PC-3 (cell line): ENCODE results near the gene RAP1B. TPM values are rescaled to one million over a fixed set of nuclear protein-coding genes. Genes with fewer than 3 reads are reported as not detected.

ENCODE experiments used
- ATAC-seq: fragments of 200-7000 bp; cut with Tn5 transposase; 2 replicates; pipeline ENCODE4 v1.9.1; 2020; ENCODE audit warnings: mild to moderate bottlenecking, moderate library complexity
- BruUV-seq: library from RNA; stranded (reverse); fragments of 400-500 nt; replicated peaks from 2 replicates; lab custom pipeline; 2021; lab: Mats Ljungman, UMichigan
- CTCF ChIA-PET: fragments of 300-600 bp; sonication (Branson Sonifier 250); formaldehyde crosslinking; loops from one replicate; lab custom pipeline; 2022; ENCODE audit warnings: antibody characterized with exemption; lab: Charles Lee
- POLR2A ChIA-PET: fragments of 300-600 bp; sonication (Branson Sonifier 250); formaldehyde crosslinking; loops from one replicate; lab custom pipeline; 2022; ENCODE audit warnings: antibody characterized with exemption; ENCODE audit not compliant: unreplicated experiment; lab: Charles Lee
- DNase-seq: peaks from one replicate; pipeline ENCODE4 v3.0.0-alpha.2; 2015
- H2AFZ ChIP-seq: fragments of 300-600 bp; sonication (generic); 2 replicates; pipeline ENCODE4 v1.6.0; 2016; ENCODE audit warnings: antibody characterized with exemption, low read length
- H3F3A ChIP-seq: fragments of 300-600 bp; sonication (generic); one replicate; pipeline ENCODE4 v1.6.0; 2017; ENCODE audit warnings: antibody characterized with exemption, low read length, control low read depth, mild to moderate bottlenecking; ENCODE audit not compliant: unreplicated experiment
- H3K27ac ChIP-seq: fragments of 300-600 bp; sonication (generic); 2 replicates; pipeline ENCODE4 v1.5.1; 2016; ENCODE audit warnings: mild to moderate bottlenecking, low read length
- H3K27me3 ChIP-seq: fragments of 300-600 bp; sonication (generic); 2 replicates; pipeline ENCODE4 v1.6.1; 2016; ENCODE audit warnings: low read length, mixed read lengths
- H3K36me3 ChIP-seq: fragments of 300-600 bp; sonication (generic); 2 replicates; pipeline ENCODE4 v1.6.1; 2016; ENCODE audit warnings: low read depth, mixed run types, low read length, mixed read lengths
- H3K4me1 ChIP-seq: fragments of 300-600 bp; sonication (generic); 2 replicates; pipeline ENCODE4 v1.5.1; 2016; ENCODE audit warnings: low read length; ENCODE audit not compliant: insufficient read depth
- H3K4me2 ChIP-seq: fragments of 300-600 bp; sonication (generic); 2 replicates; pipeline ENCODE4 v1.6.0; 2016; ENCODE audit warnings: low read length
- H3K4me3 ChIP-seq: fragments of 300-600 bp; sonication (generic); 2 replicates; pipeline ENCODE4 v1.5.1; 2016; ENCODE audit warnings: mild to moderate bottlenecking, low read length, mixed read lengths
- H3K79me2 ChIP-seq: fragments of 300-600 bp; sonication (generic); 2 replicates; pipeline ENCODE4 v1.6.1; 2017; ENCODE audit warnings: low read length, mixed read lengths
- H3K9ac ChIP-seq: fragments of 300-600 bp; sonication (generic); 2 replicates; pipeline ENCODE4 v1.6.0; 2016; ENCODE audit warnings: mild to moderate bottlenecking, low read length
- H3K9me2 ChIP-seq: fragments of 300-600 bp; sonication (generic); replicated peaks from 2 replicates; pipeline ENCODE4 v1.6.1; 2016; ENCODE audit warnings: mixed run types, low read length, mixed read lengths
- H3K9me3 ChIP-seq: fragments of 300-600 bp; sonication (generic); 2 replicates; pipeline ENCODE4 v1.6.1; 2016; ENCODE audit warnings: low read length, mixed read lengths
- H4K20me1 ChIP-seq: fragments of 300-600 bp; sonication (generic); 2 replicates; pipeline ENCODE4 v1.6.1; 2016; ENCODE audit warnings: low read length, mixed read lengths
- EZH2 ChIP-seq: fragments of 300-600 bp; sonication (generic); IDR thresholded peaks from one replicate; pipeline ENCODE4 v1.6.1; 2017; ENCODE audit warnings: antibody characterized with exemption, mild to moderate bottlenecking, low read length; ENCODE audit not compliant: unreplicated experiment
- EZH2phosphoT487 ChIP-seq: fragments of 300-600 bp; sonication (generic); IDR thresholded peaks from 2 replicates; pipeline ENCODE4 v1.6.1; 2018; ENCODE audit warnings: mild to moderate bottlenecking, antibody characterized with exemption, low read length, borderline replicate concordance
- intact Hi-C: fragments of 100-400 bp; cut with micrococcal nuclease; formaldehyde crosslinking; loops from 2 replicates; pipeline ENCODE4 v1.9.0; 2023
- total RNA-seq: library from RNA; depleted of rRNA; stranded (reverse); fragments of >200 nt; gene quantifications from 2 replicates; pipeline ENCODE4 v1.2.3, GENCODE V29; 2014
- TF ChIP-seq, protein P1 (sequence below): fragments of 300-600 bp; sonication (generic); conservative IDR thresholded peaks from 2 replicates; pipeline ENCODE4 v1.5.1; 2017; ENCODE audit warnings: antibody characterized with exemption, low read depth, mild to moderate bottlenecking, low read length

The RAP1B gene
- total RNA-seq, 1 experiment from 2014 or later: 98.0 TPM

DNA sequence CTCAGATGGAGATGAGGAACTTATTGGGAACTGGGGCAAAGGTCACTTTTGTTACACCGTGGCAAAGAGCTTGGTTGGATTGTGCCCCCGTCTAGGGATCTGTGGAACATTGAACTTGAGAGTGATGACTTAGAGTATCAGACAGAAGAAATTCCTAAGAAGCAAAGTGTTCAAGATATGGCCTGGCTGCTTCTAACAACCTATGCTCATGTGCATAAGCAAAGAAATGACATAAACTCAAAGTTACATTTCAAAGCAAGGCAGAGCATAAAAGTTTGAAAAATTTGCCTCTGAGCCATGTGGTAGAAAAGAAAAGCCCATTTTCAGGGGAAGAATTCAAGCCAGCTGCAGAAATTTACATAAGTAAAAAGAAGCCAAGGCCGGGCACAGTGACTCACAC is 21.5 kb upstream of the RAP1B start:
- H3K4me3 ChIP-seq: no peak overlapping the region
- no peaks in the 10 kb centered on the region for H3F3A ChIP-seq
- H3K9me3 ChIP-seq: 0 out of 2 replicates have a peak, but pooled peaks cover 3% of the 10 kb centered on the region
- no peaks in the 10 kb centered on the region for H4K20me1 ChIP-seq
- POLR2A ChIA-PET: no interaction called here
- H3K27ac ChIP-seq: no peak overlapping the region
- CTCF ChIA-PET: no interaction called here
- ATAC-seq (no peak), DNase-seq (no peak)
- H3K9me2 ChIP-seq: no peaks in the 10 kb centered on the region
- intact Hi-C loops: no loop called here
- no peak overlapping the region for H3K4me2 ChIP-seq
- no TSS peak for BruUV-seq
- no peak overlapping the region for H3K9ac ChIP-seq
- H3K36me3 ChIP-seq: no peaks in the 10 kb centered on the region
- no peak overlapping the region for H2AFZ ChIP-seq
- H3K4me1 ChIP-seq: peaks cover 9% of the 10 kb centered on the region
- H3K27me3 ChIP-seq: no peaks in the 10 kb centered on the region
- H3K79me2 ChIP-seq: no peaks in the 10 kb centered on the region
- TF ChIP-seq, protein P1, sequence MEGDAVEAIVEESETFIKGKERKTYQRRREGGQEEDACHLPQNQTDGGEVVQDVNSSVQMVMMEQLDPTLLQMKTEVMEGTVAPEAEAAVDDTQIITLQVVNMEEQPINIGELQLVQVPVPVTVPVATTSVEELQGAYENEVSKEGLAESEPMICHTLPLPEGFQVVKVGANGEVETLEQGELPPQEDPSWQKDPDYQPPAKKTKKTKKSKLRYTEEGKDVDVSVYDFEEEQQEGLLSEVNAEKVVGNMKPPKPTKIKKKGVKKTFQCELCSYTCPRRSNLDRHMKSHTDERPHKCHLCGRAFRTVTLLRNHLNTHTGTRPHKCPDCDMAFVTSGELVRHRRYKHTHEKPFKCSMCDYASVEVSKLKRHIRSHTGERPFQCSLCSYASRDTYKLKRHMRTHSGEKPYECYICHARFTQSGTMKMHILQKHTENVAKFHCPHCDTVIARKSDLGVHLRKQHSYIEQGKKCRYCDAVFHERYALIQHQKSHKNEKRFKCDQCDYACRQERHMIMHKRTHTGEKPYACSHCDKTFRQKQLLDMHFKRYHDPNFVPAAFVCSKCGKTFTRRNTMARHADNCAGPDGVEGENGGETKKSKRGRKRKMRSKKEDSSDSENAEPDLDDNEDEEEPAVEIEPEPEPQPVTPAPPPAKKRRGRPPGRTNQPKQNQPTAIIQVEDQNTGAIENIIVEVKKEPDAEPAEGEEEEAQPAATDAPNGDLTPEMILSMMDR: no peak
- TF ChIP-seq EZH2 (no peak), EZH2phosphoT487 (no peak)

DNA sequence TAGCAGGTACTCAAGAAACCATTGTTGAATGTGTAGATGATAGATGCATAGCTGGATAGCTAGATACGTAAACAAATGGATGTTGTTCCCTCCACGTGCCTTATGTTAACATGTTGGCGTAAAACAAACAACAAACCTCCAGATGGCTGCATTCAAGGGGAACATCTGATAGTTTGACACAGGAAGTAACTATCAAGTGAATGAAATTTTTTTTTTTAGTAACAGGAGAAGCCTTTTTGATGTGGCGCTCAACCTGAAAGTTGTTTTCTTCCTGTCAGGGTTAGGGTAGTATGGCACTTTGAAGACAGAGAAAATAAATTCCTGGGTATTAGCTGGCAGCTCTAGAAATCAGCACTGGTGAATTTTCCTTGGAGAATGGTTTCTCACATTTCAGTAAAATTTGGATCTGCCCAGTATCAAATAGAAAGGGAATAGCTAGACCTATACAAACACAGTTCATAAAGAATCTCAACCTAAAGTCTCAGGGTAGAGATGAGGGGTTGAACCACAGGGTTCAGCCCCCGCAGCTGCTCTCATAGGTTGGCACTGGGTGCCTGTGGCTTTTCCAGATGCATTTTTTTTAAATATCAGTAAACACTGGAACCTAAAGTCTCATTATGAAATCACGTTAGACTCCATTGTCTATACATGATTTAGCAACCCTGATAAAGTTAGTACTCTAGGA is 18.8 kb upstream of the RAP1B start:
- H3K36me3 ChIP-seq: no peaks in the 10 kb centered on the region
- CTCF ChIA-PET: no interaction called here

DNA sequence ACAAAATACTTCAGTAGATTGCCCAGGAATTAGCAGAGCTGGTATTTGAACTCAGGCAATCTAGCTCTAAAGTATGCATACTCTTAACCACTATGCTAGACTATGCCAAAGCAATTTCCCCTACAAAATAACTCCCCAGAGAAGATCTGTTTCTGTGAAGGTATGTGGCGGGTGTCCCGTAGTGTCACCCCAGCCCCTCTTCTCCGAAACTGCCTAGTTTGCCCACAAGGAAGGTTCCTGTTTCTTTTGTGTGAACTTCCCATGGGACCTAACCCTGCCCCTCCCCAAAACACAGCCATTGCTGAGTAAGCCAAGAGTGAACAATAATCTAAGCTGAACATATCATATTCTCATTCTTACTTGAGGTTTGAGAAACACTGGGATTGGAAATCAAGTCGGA is 15.5 kb upstream of the RAP1B start:
- H4K20me1 ChIP-seq: no peaks in the 10 kb centered on the region
- no peak overlapping the region for H3K4me3 ChIP-seq
- CTCF ChIA-PET: no interaction called here
- no TSS peak for BruUV-seq
- H2AFZ ChIP-seq: no peak overlapping the region
- H3K27ac ChIP-seq: no peak overlapping the region
- H3K27me3 ChIP-seq: no peaks in the 10 kb centered on the region
- H3K9me2 ChIP-seq: no peaks in the 10 kb centered on the region
- no peaks in the 10 kb centered on the region for H3F3A ChIP-seq
- ATAC-seq (no peak), DNase-seq (no peak)
- no peak overlapping the region for H3K4me2 ChIP-seq
- intact Hi-C loops: no loop called here
- H3K79me2 ChIP-seq: no peaks in the 10 kb centered on the region
- H3K9ac ChIP-seq: no peak overlapping the region
- TF ChIP-seq, protein P1: no peak
- no peak for TF ChIP-seq EZH2
- no peak for TF ChIP-seq EZH2phosphoT487
- POLR2A ChIA-PET: no interaction called here
- no peaks in the 10 kb centered on the region for H3K4me1 ChIP-seq
- H3K9me3 ChIP-seq: no peaks in the 10 kb centered on the region
- H3K36me3 ChIP-seq: no peaks in the 10 kb centered on the region

More for the DNA sequence above, 18.8 kb upstream of the RAP1B start:
- Histone ChIP-seq H2AFZ (no peak overlapping the region), H3K9me2 (no peaks in the 10 kb centered on the region), H3K9me3 (0 out of 2 replicates have a peak, but pooled peaks cover 3% of the 10 kb centered on the region), H3F3A (no peaks in the 10 kb centered on the region), H3K27ac (no peak overlapping the region), H3K9ac (no peak overlapping the region), H3K4me1 (no peaks in the 10 kb centered on the region), H3K27me3 (no peaks in the 10 kb centered on the region), H3K79me2 (no peaks in the 10 kb centered on the region), H4K20me1 (no peaks in the 10 kb centered on the region), H3K4me3 (no peak overlapping the region), H3K4me2 (no peak overlapping the region)
- no TSS peak for BruUV-seq
- DNase-seq: no peak
- no peak for TF ChIP-seq EZH2phosphoT487
- TF ChIP-seq EZH2: no peak
- TF ChIP-seq, protein P1: no peak
- POLR2A ChIA-PET: no interaction called here
- ATAC-seq: no peak
- intact Hi-C loops: no loop called here
